Stimulated activated CD4-positive, alpha-beta T cell treated with anti-CD3 and anti-CD28 coated beads, Interleukin-1b, Interleukin-23, amount 100 ng/mL, for 48 hours (primary cell): ENCODE results near the gene TPPP3.

ENCODE experiments used
- DNase-seq: peaks from one replicate; pipeline ENCODE4 v3.0.0-alpha.2; 2020

TPPP3 gene

DNA sequence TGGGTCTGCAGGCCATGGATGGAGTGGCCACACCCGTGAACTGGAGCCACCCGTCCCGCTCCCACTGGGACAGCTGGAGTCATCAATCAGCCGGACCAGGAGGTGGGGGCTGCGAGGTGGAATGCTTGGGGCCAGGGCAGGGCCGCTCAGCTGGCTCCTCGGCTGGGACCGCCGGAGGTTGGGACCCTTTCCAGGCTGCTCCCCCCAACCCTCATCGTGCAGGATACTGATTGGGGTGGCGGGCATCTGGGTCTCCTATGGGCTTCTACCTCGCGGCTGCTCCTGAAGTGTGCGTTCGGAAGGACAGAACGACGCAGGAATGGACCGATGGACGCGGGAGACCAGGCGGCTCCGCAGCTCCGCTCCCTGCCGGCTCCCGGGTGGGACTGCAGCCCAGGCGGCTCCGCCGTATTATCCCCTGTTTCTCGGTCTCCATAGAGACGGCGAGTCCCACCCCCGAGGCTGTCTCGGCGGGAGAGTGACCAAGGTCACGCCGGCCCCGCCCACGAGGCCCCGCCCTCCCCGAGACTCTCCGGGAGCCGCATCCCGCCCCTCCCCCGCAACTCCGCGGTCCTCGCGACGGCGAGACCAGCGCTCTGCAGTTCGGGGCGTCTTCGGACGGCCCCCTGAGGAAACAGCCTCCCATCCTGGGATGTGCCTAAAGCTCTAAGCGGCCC, at the start of gene TPPP3:
TSS of gene TPPP3 (minus strand) at position 388 of the 677 bp plus-strand sequence. CDS start 2,387 bp downstream, outside the sequence.
- peak; percentile 45 for DNase-seq

DNA sequence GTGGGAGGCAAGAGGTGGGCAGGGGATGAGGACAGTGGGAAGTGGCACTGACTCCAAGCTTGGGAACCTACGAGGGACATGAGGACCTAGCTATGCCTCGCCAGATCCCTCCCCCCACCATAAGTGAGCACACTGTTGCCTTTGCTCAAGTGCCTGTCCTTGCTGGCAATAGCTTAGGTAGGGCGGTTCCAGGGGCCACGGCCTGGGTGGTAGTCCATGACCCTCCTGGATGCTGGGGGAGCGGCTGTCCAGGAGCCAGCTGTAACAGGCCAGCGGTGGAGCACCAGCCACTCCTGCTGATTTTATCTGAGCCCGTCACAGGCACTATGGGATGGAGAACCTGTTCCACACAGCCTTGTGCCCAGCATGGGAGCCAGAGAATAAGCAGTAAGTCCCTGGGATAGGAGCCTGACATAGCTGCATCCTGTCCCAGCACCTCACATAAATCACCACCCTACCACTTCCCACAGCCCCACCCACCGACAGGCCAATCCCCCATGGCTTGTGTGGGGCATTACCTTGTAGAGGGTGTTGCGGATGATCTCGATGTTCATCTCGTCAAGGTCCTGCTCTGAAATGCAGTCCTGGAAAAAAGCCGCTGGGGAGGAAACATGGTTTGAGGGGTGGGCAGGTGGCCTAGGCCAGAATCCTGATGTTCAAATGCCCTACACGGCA, 49.4 kb upstream of the TPPP3 start:
- no peak for DNase-seq

DNA sequence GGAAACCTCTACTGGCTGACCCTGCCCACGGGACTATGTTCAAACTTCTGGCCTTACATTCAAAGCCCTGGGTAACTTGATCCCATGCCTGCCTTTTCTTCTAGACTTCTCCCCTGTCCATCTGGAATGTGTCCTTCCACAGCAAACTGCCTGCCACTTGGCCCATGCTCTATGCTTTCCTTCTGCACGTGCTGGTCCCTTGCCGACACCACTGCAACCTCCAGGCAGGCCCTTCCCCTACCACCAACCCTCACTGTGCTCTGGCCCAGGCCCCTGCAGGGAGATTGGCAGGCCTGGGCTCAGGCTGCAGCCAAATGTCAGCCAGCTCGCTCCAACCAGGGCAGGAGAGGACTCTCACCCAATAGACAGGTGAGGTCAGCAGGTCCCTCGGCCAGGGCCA, 48.6 kb upstream of the TPPP3 start:
- DNase-seq = no peak

DNA sequence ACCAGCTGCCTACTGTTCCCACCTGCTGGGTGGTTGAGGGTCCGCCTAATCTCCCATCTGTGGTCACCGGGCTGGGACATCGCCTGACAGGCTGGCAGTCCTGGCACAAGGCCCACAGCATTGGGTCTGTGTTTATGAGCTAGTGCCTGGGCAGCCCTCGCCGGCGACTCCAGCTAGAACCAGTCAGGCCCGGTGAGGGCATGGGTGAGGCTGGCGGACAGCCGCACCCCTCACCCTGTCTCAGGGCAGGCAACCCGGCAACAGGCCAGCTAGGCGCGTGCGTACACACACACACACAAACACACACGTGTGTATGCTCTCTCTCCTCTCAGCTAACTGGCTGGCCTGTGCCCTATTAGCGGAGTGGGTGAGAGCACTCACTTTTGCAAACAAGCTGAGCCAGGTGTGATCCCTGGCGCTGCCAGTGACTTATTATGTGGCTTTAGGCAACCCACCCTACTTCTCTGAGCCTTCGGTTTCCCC, 48.0 kb upstream of the TPPP3 start:
- no peak for DNase-seq

DNA sequence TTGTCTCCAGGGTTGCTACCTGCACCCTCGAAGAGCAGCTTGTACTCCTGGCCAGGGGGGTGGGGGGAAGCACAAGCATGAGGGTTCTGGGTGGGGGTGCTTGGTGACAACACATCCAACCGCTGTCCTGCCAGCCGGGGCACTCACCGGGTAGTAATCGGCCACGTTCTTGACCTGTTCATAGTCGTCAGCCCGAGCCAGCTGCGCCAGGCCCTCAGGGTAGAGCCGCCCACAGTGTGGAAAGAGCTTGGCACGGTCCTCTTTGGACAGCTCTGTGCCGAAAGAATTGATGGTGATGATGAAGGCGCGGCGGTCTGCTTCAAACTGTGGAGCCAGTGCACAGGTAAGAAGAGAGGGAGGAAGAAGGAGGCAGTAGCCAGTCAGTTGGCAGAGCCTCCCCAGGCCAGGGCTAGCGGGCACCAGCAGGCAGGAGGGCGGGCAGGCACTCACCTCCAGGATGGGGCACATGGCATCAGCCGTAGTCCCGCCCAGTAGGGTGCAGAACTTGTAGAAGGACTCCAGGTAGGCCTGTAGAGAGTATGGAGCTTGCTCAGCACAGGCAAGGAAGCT, 45.6 kb upstream of the TPPP3 start:
- DNase-seq = no peak

DNA sequence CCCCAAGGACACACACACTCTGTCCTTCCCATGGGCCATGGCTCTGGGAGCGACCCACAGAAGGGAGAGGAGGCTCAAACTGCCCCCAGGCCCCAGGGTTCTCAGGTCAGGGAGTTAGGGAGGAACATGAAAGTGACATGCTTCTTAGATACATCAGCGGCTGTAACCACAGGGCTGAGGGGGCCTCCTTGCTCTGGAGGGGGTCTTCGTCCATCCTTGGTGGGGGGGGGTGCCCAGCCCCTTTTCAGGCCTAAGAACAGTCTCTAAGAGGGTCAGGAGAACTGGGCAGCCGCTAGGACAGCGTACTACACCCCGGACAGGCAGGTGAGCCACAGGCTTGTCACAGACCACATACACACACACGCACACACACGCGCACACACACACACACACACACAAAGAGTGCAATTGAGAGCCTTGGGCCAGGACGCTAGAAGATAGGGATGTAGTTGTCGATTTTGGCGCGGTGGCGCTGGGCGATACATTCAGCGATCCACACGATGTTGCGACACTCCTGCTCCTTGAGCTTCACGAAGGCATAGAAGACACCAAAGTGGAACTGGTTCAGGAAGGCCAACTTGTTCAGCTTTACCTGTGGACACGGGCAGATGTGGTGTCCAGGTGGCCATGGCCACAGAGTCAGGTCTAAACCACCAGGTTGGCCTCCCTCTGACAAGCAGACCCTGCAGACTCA, 44.9 kb upstream of the TPPP3 start:
- no peak for DNase-seq

DNA sequence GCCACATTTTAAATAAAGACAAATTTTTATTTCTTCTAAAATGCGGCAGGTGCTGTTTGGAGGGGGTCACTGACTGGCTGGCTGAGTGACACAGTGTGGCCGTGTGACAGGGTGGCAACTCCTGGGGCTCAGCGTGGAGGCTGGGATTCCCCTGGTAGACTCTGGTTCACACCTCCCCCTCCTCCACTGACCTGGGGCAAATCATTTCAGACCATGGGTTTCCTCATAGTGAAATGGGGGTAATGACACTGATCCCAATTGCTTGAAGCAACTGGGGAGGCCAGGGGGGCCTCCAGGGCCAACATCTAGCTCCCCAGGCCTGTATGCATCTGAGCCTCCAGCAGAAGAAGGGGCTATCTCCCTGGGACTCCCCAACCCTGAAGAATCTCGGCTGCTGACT, 44.2 kb upstream of the TPPP3 start:
- no peak for DNase-seq

DNA sequence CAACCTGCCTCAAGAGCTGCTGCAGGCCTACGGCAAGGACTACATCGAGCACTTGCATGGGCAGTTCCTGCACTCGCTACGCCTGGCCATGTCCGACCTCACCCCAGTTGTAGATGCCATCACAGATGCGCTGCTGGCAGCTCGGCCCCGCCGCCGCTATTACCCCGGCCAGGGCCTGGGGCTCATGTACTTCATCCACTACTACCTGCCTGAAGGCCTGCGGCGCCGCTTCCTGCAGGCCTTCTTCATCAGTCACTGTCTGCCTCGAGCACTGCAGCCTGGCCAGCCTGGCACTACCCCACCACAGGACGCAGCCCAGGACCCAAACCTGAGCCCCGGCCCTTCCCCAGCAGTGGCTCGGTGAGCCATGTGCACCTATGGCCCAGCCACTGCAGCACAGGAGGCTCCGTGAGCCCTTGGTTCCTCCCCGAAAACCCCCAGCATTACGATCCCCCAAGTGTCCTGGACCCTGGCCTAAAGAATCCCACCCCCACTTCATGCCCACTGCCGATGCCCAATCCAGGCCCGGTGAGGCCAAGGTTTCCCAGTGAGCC, 43.4 kb upstream of the TPPP3 start:
- DNase-seq = no peak

DNA sequence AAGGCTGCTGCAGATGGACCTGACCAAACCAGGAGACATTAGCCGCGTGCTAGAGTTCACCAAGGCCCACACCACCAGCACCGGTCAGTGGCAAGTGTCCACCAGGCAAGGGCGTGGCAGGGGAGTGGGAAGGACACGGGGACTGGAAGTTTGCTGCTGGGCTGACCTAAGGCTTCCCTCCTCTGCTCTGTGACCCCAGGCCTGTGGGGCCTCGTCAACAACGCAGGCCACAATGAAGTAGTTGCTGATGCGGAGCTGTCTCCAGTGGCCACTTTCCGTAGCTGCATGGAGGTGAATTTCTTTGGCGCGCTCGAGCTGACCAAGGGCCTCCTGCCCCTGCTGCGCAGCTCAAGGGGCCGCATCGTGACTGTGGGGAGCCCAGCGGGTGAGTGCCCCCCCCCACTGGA, 42.5 kb upstream of the TPPP3 start:
- DNase-seq = no peak

DNA sequence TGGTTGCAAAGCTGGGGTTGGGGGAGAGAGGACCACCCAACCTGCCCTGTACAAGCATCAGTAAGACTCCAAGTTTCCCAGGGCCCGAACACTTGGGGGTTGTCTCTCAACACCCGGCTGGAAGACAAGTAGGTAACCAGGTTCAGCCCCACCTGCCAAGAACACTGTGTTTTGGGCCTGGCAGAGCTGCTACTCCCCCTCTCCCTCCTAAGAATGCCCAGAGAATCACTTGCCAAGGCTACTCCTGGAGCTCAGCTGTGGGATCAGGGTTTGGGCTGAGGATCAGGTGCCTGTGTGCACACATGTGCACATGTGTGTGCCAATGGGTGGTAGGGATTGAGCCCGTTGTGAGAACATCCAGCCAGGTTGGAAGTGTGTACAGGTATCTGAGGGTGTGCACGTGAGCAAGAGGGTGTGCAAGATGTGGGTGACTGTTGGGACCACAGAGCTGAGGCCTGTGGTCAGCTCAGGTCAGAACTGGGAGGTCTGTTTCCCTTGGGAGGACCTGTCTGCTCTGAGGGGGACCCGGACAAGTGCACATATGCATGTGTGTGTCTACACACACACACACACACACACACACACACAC, 39.9 kb upstream of the TPPP3 start:
- DNase-seq = no peak

DNA sequence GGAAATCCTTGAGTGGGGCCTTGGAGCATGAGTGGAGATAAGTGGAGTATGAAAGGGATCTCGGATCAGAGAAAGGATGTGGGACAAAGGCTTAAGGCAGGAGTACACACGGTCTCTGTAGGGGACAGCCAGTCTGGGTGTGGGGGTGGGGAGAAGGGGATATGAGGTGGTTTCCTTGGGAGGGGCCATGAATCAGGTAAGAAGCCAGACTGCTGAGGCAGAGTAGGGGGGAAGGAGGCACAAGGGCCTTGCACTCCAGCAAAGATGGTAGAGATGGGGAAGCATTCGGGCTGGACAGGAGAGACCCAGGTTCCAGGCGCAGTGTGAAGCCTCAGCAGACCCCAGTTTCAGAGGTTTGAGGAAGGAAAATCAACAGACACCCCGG, 39.2 kb upstream of the TPPP3 start:
- no peak for DNase-seq

DNA sequence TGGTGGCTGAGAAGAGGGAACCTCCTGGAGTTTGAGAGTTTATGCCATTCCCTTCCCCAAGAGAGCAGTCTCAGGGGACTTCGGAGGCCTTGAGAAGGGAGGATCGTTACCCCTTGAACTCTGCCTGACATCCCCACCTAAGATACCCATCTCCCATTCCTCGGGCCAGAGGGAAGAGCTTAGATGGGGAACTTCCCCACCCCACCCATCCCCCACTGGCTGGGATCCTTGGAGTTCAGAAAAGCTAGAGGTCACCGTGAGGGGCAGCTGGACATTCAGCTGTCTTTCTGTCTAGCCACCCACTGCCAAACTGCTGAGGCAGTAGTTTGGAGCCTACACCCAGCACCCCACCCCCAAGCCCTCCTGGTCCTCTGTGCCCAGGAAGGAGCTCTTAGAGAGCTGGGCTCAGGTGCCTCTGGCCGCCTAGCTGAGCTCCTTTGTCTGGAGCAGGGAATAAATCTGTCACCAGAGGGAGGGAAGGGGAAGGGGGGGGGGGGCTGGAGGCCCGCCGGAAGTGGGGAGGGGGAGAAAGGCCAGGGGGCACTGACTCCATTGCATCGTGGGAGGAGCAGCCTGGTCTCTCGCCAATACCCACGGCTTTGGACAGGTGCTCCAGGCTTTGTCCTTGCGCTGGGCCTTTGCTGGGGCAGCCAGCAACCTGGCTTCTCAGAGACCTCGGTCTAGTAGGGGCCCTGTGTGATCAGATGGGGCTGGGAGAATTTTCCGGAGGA, 38.6 kb upstream of the TPPP3 start:
- no peak for DNase-seq

DNA sequence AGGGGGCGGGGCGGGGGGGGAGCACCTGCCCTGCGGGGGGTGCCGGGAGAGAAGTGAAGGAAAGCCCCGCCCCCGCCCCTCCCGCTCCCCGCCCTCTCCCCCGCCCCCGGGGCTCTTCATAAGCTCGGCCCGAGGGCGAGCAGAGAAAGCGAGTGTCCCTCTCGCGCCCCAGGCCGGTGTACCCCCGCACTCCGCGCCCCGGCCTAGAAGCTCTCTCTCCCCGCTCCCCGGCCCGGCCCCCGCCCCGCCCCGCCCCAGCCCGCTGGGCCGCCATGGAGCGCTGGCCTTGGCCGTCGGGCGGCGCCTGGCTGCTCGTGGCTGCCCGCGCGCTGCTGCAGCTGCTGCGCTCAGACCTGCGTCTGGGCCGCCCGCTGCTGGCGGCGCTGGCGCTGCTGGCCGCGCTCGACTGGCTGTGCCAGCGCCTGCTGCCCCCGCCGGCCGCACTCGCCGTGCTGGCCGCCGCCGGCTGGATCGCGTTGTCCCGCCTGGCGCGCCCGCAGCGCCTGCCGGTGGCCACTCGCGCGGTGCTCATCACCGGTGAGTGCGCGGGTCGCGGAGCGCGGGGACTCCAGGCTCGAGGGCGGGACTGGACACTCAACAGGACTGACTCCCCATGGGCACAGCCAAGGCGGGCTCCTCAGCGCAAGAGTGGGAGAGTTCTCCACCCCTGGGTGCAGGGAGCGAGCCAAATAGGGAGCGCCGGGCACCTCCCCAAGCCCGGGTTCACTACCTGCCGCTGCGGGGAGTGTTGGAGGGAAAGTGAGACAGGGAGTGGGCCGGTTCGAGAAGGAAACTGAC, 37.9 kb upstream of the TPPP3 start, which contains the start of gene HSD11B2:
TSS of gene HSD11B2 (plus strand) at position 145 of the 798 bp plus-strand sequence. CDS start at position 273, 128 bp downstream.
- no peak for DNase-seq

DNA sequence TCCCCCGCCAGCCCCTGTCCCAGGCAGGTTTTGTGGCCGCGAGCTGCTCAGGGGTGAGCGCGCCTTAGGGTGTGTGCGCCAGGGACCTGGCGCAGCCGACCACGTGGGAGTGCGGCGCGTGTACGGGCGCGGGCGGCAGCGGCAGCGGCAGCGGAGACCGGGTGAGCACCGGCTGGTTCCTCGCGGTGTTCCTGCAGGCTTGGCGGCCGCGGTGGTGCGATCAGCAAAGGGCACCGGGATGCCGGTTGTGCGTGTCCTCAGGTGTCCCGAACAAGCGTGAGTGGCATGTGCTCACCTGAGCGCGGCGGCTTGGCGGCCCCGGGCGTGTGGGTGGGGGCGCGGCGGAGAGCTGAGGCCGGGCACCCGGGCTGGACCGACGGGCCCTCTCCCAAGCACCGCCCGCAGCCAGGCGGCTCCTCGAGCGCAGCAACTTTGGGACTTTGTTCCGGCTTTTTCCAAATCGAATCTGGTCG, 37.2 kb upstream of the TPPP3 start:
- DNase-seq = peak; percentile 33

DNA sequence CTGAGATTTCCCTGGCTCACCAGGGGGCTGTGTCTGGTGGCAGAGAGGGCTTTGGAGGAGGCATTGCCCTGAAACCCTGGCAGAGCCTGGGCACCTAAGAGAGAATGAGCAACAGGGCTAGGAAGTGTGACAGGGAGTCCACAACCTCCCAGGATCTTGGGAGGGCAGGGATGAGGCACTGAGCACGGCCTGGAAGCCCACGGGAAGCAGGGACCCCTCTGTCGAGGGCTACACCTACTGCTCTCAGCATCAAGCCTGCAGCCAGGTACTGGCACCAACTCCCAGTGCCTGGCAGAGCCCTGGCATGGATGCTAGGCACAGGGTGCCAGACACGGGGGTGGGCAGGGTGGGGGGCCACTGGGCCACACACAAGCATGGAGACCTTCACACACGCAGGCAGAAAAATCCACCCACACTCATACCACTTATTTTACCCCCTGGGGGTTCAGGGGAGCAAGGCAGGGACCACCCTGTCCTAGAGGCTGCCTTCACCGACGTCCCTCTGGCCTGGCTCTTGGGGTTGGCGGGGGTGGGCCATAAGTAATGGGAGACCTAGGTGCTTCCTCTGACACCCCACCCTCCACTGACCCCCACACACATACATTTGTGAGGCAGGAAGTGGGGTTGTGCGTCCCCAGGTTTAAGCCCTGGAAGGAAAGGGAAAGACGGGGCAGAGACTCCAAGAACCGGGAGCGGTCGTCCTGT, 36.7 kb upstream of the TPPP3 start:
- no peak for DNase-seq

DNA sequence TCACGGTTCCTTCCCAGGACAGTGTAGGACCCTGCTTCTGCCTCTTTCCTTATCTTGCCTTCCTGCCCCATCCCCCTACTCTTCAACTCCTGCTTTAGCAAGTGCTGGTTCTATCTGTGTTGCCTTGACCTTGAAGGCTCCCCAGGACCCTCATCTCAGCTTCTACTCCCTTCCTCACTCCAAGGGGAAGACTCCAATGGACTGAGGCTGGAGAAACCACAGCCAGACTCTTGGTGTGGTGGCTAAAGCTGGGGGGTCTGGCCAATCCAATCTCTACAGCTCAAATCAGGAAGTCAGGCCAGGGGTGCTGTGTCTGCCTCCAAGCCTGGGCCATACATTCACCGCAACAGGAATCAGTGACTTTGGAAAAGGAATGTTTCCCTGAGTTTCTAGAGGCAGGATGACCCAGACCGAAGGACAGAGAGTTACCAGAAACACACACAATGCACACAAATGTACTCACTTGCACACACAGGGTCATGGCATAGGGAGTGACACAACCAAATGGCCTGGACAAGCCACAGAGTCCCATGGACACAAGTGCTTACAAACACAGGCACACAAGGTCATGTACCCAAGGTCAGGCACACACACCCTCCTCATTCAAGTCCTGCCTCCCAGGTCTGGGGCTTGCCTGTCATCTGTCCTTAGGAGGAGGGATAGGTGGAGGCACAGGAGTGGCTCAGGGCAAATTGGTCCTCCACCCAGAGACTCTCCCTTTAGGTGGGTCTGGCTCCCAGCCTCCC, 35.9 kb upstream of the TPPP3 start:
- DNase-seq = no peak

DNA sequence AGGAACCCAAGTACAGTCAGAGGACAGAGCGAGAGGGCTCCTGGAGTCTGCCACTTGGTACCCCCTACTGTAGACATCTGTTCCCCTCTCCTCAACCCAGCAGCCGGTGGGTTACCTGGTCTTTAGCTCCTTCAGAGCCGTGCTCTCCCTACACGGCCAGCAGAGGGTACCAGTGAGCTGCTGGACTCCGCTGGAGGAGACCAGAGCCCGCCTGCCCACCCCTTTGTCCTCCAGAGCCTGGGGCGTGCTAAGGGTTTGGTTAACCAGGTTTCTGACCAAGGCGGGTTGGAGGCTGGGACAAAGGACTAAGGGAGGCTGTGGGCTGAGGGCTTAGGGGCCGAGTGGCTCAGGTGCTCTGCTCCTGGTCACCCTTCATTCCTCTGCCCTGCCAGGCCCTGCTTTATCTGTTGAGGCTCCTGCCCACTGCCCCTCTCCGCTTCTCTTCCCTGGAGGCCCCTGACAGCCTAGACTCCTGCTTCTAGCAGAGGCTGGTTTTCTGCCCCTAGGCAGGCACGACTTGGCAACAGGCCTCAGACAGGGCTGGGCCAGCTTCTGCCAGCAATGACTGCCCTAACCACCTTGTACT, 34.9 kb upstream of the TPPP3 start:
- peak; percentile 60 for DNase-seq

DNA sequence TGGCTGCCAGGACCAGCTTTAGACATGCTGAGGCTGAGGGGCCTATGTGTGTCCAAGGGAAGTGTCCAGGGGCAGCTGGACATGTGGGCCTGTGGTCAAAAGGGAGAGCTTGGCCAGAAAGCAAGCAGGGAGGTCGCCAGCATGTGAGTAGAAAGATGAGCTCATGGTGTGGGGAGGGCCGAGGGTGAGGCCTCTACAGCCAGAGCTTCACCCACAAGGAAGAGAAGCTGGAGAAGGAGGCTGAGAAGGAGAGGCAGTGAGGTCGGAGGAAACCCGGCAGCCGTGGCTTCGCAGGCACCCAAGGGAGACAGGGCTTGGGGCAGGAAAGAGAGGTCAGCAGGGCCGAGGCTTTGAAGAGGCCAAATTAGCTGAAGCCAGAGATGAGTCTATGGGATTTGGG, 33.7 kb upstream of the TPPP3 start:
- DNase-seq = no peak

DNA sequence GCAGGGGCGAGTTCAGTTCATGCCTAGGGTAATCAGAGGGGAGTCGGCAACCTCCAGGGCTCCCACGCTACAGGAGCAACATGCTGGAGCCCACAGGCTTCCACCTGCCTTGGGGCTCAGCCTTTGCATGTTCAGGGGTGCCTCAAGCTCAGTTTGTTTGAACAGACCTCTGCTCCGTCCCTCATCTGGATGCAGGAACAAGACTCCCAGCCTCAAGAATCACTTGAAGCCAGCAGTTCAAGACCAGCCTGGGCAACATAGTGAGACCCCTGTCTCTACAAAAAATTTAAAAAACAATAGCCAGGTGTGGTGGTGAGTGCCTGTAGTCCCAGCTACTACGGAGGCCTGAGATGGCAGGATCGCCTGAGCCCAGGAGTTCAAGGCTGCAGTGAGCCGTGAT, 32.7 kb upstream of the TPPP3 start:
- DNase-seq = no peak
